ENCODE measurements around the gene NANOS3. TPM values are rescaled to one million over a fixed set of nuclear protein-coding genes. Genes with fewer than 3 reads are reported as not detected.

NANOS3 gene
- total and polyA plus RNA-seq, 9 of the 15 experiments (the other 6 are each of a cell fraction or from before 2014, with no cell fraction given) = not detected

DNA sequence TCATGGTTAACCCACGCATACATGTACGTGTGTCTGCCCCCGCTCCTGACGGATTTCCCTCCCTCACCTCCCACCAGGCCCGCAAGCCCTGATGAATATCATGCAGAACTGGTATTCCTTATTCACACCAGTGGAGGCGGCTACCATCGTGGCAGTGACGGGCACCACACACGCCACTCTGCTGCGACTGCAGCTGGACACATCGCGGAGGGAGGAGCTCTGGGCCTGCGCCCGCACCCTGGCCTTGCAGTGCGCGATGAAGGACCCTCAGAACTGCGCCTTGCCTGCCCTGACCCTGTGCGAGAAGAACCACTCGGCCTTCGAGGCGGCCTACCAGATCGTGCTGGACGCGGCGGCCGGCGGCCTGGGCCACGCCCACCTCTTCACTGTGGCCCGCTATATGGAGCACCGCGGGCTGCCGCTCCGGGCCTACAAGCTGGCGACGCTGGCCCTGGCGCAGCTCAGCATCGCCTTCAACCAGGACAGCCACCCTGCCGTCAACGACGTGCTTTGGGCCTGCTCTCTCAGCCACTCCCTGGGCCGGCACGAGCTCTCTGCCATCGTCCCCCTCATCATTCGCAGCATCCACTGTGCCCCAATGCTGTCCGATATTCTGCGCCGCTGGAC is 46.7 kb upstream of the NANOS3 start (continued):
- TF ChIP-seq PTRF (tag; IDR thresholded peaks at IDR 0.05) = no peak
- TF ChIP-seq HNRNPL (IDR thresholded peaks at IDR 0.05; ENCODE audit: low read depth, low read length) = 0 out of 2 replicates have a peak, but pooled peaks have one; percentile 55
- TF ChIP-seq ZEB2 (IDR thresholded peaks at IDR 0.05) = no peak
- TF ChIP-seq POLR3G (IDR thresholded peaks at IDR 0.05; ENCODE audit: extremely low read depth, insufficient read length, insufficient replicate concordance) = no peak
- TF ChIP-seq DACH1 (IDR thresholded peaks at IDR 0.05; ENCODE audit: partially characterized antibody) = no peak
- TF ChIP-seq, protein P1, sequence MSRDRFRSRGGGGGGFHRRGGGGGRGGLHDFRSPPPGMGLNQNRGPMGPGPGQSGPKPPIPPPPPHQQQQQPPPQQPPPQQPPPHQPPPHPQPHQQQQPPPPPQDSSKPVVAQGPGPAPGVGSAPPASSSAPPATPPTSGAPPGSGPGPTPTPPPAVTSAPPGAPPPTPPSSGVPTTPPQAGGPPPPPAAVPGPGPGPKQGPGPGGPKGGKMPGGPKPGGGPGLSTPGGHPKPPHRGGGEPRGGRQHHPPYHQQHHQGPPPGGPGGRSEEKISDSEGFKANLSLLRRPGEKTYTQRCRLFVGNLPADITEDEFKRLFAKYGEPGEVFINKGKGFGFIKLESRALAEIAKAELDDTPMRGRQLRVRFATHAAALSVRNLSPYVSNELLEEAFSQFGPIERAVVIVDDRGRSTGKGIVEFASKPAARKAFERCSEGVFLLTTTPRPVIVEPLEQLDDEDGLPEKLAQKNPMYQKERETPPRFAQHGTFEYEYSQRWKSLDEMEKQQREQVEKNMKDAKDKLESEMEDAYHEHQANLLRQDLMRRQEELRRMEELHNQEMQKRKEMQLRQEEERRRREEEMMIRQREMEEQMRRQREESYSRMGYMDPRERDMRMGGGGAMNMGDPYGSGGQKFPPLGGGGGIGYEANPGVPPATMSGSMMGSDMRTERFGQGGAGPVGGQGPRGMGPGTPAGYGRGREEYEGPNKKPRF (IDR thresholded peaks at IDR 0.05; ENCODE audit: low read depth, low read length) = no peak
- TF ChIP-seq MCM3 (IDR thresholded peaks at IDR 0.05) = no peak
- TF ChIP-seq POLR2G (IDR thresholded peaks at IDR 0.05; ENCODE audit: low read depth, low read length) = 0 out of 2 replicates have a peak, but pooled peaks have one; percentile 21
- no peak for TF ChIP-seq BRF1 (IDR thresholded peaks at IDR 0.05; ENCODE audit: borderline replicate concordance, extremely low read depth, insufficient read length)
- no peak for TF ChIP-seq NFYB (IDR thresholded peaks at IDR 0.05; ENCODE audit: extremely low read depth, insufficient read length)
- no peak for TF ChIP-seq U2AF2 (optimal IDR thresholded peaks at IDR 0.05; ENCODE audit: low read depth, low read length)
- no peak for TF ChIP-seq GABPB1 (CRISPR knock-in tag; IDR thresholded peaks at IDR 0.05)
- TF ChIP-seq CTBP1 (IDR thresholded peaks at IDR 0.05; ENCODE audit: borderline replicate concordance) = no peak
- TF ChIP-seq SNIP1 (IDR thresholded peaks at IDR 0.05; ENCODE audit: low read depth) = no peak
- TF ChIP-seq, protein P2, sequence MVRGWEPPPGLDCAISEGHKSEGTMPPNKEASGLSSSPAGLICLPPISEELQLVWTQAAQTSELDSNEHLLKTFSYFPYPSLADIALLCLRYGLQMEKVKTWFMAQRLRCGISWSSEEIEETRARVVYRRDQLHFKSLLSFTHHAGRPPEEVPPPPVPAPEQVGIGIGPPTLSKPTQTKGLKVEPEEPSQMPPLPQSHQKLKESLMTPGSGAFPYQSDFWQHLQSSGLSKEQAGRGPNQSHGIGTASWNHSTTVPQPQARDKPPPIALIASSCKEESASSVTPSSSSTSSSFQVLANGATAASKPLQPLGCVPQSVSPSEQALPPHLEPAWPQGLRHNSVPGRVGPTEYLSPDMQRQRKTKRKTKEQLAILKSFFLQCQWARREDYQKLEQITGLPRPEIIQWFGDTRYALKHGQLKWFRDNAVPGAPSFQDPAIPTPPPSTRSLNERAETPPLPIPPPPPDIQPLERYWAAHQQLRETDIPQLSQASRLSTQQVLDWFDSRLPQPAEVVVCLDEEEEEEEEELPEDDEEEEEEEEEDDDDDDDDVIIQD (CRISPR knock-in tag; IDR thresholded peaks at IDR 0.05) = no peak
- no peak for TF ChIP-seq ARID1B (IDR thresholded peaks at IDR 0.05)
- no peak for TF ChIP-seq NONO (IDR thresholded peaks at IDR 0.05; ENCODE audit: low read depth in 2 of 2, low read length in 1 of 2)
- no peak for TF ChIP-seq RNF2 (IDR thresholded peaks at IDR 0.05)
- TF ChIP-seq, protein P3, sequence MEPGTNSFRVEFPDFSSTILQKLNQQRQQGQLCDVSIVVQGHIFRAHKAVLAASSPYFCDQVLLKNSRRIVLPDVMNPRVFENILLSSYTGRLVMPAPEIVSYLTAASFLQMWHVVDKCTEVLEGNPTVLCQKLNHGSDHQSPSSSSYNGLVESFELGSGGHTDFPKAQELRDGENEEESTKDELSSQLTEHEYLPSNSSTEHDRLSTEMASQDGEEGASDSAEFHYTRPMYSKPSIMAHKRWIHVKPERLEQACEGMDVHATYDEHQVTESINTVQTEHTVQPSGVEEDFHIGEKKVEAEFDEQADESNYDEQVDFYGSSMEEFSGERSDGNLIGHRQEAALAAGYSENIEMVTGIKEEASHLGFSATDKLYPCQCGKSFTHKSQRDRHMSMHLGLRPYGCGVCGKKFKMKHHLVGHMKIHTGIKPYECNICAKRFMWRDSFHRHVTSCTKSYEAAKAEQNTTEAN (CRISPR knock-in tag; IDR thresholded peaks at IDR 0.05) = no peak
- no peak for TF ChIP-seq TCF7 (IDR thresholded peaks at IDR 0.05; ENCODE audit: borderline replicate concordance)
- TF ChIP-seq, protein P4, sequence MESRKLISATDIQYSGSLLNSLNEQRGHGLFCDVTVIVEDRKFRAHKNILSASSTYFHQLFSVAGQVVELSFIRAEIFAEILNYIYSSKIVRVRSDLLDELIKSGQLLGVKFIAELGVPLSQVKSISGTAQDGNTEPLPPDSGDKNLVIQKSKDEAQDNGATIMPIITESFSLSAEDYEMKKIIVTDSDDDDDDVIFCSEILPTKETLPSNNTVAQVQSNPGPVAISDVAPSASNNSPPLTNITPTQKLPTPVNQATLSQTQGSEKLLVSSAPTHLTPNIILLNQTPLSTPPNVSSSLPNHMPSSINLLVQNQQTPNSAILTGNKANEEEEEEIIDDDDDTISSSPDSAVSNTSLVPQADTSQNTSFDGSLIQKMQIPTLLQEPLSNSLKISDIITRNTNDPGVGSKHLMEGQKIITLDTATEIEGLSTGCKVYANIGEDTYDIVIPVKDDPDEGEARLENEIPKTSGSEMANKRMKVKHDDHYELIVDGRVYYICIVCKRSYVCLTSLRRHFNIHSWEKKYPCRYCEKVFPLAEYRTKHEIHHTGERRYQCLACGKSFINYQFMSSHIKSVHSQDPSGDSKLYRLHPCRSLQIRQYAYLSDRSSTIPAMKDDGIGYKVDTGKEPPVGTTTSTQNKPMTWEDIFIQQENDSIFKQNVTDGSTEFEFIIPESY (CRISPR knock-in tag; IDR thresholded peaks at IDR 0.05) = peak; percentile 92
- no peak for TF ChIP-seq BACH1 (tag; IDR thresholded peaks at IDR 0.05)
- no peak for TF ChIP-seq ZC3H11A (IDR thresholded peaks at IDR 0.05; ENCODE audit: low read depth, low read length)
